CD4-positive, alpha-beta memory T cell (primary cell): ENCODE data around the gene DGKD. TPM values are rescaled to one million over a fixed set of nuclear protein-coding genes. Genes with fewer than 3 reads are reported as not detected.
"Not testable (repeated sequence)": the region's sequence is repeated elsewhere in the genome, so short reads cannot be mapped to it uniquely, and the experiment has no call there.

Experiments
- CTCF ChIA-PET: fragments of 350-600 bp; sonication (Branson Sonifier 250); formaldehyde crosslinking; loops from one replicate; lab custom pipeline; 2021; ENCODE audit warnings: inconsistent platforms; ENCODE audit not compliant: partially characterized antibody; lab: Charles Lee
- POLR2A ChIA-PET: fragments of 350-600 bp; sonication (Branson Sonifier 250); formaldehyde crosslinking; loops from one replicate; lab custom pipeline; 2021; ENCODE audit not compliant: partially characterized antibody; lab: Charles Lee
- DNase-seq, 5 donors: peaks; one replicate each; pipeline versions ENCODE4 v3.0.0 to v3.0.0-alpha.2; 2020 to 2022; ENCODE audit warnings: mixed read lengths in 1 of 5
- H3K27ac ChIP-seq: one replicate; pipeline ENCODE4 v1.7.0; 2013; ENCODE audit warnings: low read depth, low read length
- H3K27me3 ChIP-seq: 2 replicates; pipeline ENCODE4 v1.7.0; 2013; ENCODE audit warnings: mild to moderate bottlenecking, low read length, moderate library complexity; ENCODE audit not compliant: insufficient read depth
- H3K36me3 ChIP-seq: 2 replicates; pipeline ENCODE4 v1.7.0; 2013; ENCODE audit warnings: mild to moderate bottlenecking, low read length, moderate library complexity; ENCODE audit not compliant: insufficient read depth
- H3K4me1 ChIP-seq: 2 replicates; pipeline ENCODE4 v1.7.0; 2013; ENCODE audit warnings: mild to moderate bottlenecking, low read length, moderate library complexity; ENCODE audit not compliant: insufficient read depth
- H3K4me3 ChIP-seq, 2 donors: one replicate each; pipeline ENCODE4 v1.7.0; 2013; ENCODE audit warnings: low read length in 2 of 2, mild to moderate bottlenecking in 1 of 2
- H3K9me3 ChIP-seq, 2 donors: one replicate each; pipeline ENCODE4 v1.7.0; 2013; ENCODE audit warnings: low read length in 2 of 2, control low read depth in 1 of 2; ENCODE audit not compliant: control insufficient read depth in 1 of 2
- H3K27ac Mint-ChIP-seq, 7 donors: one replicate each; pipeline ENCODE4 v1.8.0; 2020 to 2021; ENCODE audit warnings: mixed read lengths in 7 of 7, mild to moderate bottlenecking in 6 of 7, inconsistent platforms in 3 of 7, moderate library complexity in 3 of 7
- H3K27me3 Mint-ChIP-seq, 2 donors: one replicate each; pipeline ENCODE4 v1.8.0; 2020 to 2021; ENCODE audit warnings: mixed read lengths in 2 of 2
- H3K36me3 Mint-ChIP-seq, 2 donors: one replicate each; pipeline ENCODE4 v1.8.0; 2020 to 2021; ENCODE audit warnings: mixed read lengths in 2 of 2, inconsistent platforms in 1 of 2, mild to moderate bottlenecking in 1 of 2
- H3K4me1 Mint-ChIP-seq, 4 donors: one replicate each; pipeline ENCODE4 v1.8.0; 2020 to 2021; ENCODE audit warnings: mixed read lengths in 4 of 4, mild to moderate bottlenecking in 1 of 4
- H3K4me3 Mint-ChIP-seq, 8 donors: one replicate each; pipeline ENCODE4 v1.8.0; 2020 to 2021; ENCODE audit warnings: mixed read lengths in 8 of 8, mild to moderate bottlenecking in 7 of 8, moderate library complexity in 6 of 8, inconsistent platforms in 3 of 8
- H3K9me3 Mint-ChIP-seq, 8 donors: one replicate each; pipeline ENCODE4 v1.8.0; 2020 to 2021; ENCODE audit warnings: mixed read lengths in 8 of 8, mild to moderate bottlenecking in 5 of 8, inconsistent platforms in 3 of 8, moderate library complexity in 1 of 8
- intact Hi-C: fragments of 100-400 bp; cut with micrococcal nuclease; formaldehyde crosslinking; loops from one replicate; pipeline ENCODE4 v1.15.1; 2023
- polyA plus RNA-seq, 2 donors: library from polyadenylated mRNA; unstranded; fragments of 300-500 nt; fragmentation: Illumina TruSeq; gene quantifications; one replicate each; pipeline ENCODE4 v1.2.3, GENCODE V29; 2021
- total RNA-seq, 2 experiments: library from RNA; stranded (reverse); gene quantifications; one replicate each; pipeline ENCODE4 v1.2.3, GENCODE V29; 2021

The DGKD gene
- total and polyA plus RNA-seq, 4 experiments from 2014 or later = 8.9 to 136 (median 78.8) TPM

DNA sequence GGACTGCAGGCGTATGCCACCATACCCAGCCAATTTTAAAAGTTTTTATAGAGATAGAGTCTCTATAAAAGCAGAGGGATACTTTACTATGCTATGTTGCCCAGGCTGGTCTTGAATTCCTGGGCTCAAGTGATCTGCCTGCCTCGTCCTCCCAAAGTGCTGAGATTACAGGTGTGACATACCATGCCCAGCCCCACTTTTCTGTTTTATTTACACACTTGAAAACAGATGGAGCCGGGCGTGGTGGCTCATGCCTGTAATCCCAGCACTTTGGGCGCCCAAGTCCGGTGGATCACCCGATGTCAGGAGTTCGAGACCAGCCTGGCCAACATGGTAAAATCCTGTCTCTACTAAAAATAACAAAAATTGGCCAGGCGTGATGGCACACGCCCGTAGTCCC is 20.5 kb downstream of the DGKD start:
- CTCF ChIA-PET = interaction anchor here (0.9 kb wide), 1 partner anchor 29 kb away, joined by 3 read pairs; no protein-coding TSS in a partner anchor
- H3K27ac Mint-ChIP-seq = peak overlapping the region in 1 of 7 donors; percentile 30

DNA sequence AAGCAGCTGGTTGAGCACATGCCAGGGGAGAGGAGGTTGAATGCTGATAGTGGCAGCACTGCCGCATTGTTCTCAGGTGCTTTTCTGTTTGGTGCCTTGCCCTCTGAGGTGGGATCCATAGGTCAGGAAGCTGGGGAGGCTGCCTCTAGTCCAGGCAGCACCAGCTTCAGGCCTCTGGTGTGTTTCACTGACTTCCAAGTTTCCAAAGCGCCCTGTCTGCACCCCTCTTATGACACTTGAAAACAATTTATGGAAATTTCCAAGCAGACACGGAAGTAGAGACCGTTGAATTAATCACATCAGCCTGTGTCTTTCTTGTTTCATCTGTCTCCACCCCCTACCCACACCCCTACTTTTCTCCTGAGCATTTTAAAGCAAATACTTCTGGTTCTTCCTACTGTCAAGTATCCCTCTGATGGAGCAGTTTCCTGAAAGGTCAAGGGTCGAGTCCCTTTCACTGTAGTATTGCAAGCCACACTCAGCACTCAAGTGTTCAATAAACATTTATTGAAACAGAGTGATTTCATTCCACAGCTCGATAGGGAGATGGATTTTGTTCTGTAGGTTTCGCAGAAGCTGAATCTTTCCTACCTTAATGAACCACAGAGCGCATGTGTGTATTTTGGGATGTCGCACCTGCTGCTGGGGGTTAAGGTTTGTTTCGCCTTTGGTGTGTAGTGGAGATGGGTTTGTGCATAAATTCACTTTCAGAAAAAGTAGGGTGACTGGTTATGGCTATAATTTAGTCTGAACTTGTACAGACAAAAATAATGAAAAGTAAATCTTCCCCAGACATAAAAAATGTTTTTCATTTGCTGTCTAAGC is 21.4 kb downstream of the DGKD start:
- Mint-ChIP-seq H3K27ac (peak overlapping the region in 5 of 7 donors; percentile 4 to 77 (median 8)), H3K27me3 (no peaks in the 10 kb centered on the region), H3K4me3 (no peak overlapping the region), H3K36me3 (peaks cover 34 to 40% of the 10 kb centered on the region in 2 donors), H3K4me1 (peaks cover 18 to 37% (median 23%) of the 10 kb centered on the region in 4 donors), H3K9me3 (no peaks in the 10 kb centered on the region)
- no peak for DNase-seq
- H3K27me3 ChIP-seq = no peaks in the 10 kb centered on the region
- H3K9me3 ChIP-seq = no peaks in the 10 kb centered on the region
- no peaks in the 10 kb centered on the region for H3K4me1 ChIP-seq
- H3K36me3 ChIP-seq = no peaks in the 10 kb centered on the region
- ChIA-PET CTCF (no interaction called here), POLR2A (no interaction called here)
- intact Hi-C loops = no loop called here
- no peak overlapping the region for H3K4me3 ChIP-seq
- H3K27ac ChIP-seq = no peak overlapping the region

More for the DNA sequence above, 20.5 kb downstream of the DGKD start:
- H3K36me3 Mint-ChIP-seq = peaks cover 33 to 38% of the 10 kb centered on the region in 2 donors
- H3K36me3 ChIP-seq, H3K27ac ChIP-seq, H3K4me3 ChIP-seq, POLR2A ChIA-PET, H3K27me3 ChIP-seq, H3K4me1 ChIP-seq, H3K9me3 Mint-ChIP-seq, DNase-seq, intact Hi-C loops, H3K4me3 Mint-ChIP-seq, H3K27me3 Mint-ChIP-seq, H3K9me3 ChIP-seq: not testable (repeated sequence)
- H3K4me1 Mint-ChIP-seq = peaks cover 14 to 31% (median 20%) of the 10 kb centered on the region in 4 donors

DNA sequence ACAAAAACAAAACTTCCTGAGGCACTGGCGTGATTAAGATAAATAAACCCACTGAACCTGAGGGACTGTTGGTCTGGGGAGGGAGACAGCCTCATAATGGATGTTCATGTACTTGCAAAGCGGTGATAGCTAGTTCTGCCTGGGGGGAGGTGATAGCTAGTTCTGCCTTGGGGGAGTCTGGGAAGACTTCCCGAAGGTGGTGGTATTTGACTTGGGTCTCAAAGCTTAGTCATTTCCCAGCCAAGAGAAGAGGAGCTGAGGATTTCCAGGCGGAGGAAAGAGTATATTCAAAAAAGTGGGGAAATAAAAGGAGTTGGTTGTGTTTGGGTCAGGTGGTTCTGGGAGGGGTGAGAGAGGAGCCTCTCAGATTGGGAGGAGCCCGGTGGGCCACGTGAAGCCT is 24.7 kb downstream of the DGKD start:
- no peak overlapping the region for H3K27ac ChIP-seq
- H3K27ac Mint-ChIP-seq = peak overlapping the region in 6 of 7 donors; percentile 43 to 74 (median 58)

GRCh38 chr2:233379441-233379840 is 25.1 kb downstream of the DGKD start:
- Mint-ChIP-seq H3K27me3 (no peaks in the 10 kb centered on the region), H3K4me3 (no peak overlapping the region), H3K27ac (peak overlapping the region in 3 of 7 donors; percentile 50 to 74 (median 56)), H3K36me3 (peaks cover 25 to 32% of the 10 kb centered on the region in 2 donors), H3K9me3 (no peaks in the 10 kb centered on the region), H3K4me1 (peaks cover 40 to 55% (median 48%) of the 10 kb centered on the region in 4 donors)
- ChIA-PET POLR2A (no interaction called here), CTCF (no interaction called here)
- Histone ChIP-seq H3K9me3 (no peaks in the 10 kb centered on the region), H3K27ac (no peak overlapping the region), H3K36me3 (no peaks in the 10 kb centered on the region), H3K4me1 (peaks cover 5% of the 10 kb centered on the region), H3K4me3 (no peak overlapping the region), H3K27me3 (no peaks in the 10 kb centered on the region)
- intact Hi-C loops = no loop called here
- no peak for DNase-seq

More for the DNA sequence above, 24.7 kb downstream of the DGKD start:
- Histone ChIP-seq H3K9me3 (no peaks in the 10 kb centered on the region), H3K4me3 (no peak overlapping the region), H3K4me1 (peaks cover under 1% of the 10 kb centered on the region), H3K27me3 (no peaks in the 10 kb centered on the region), H3K36me3 (no peaks in the 10 kb centered on the region)
- CTCF ChIA-PET = no interaction called here
- no peak for DNase-seq
- Mint-ChIP-seq H3K27me3 (no peaks in the 10 kb centered on the region), H3K36me3 (peaks cover 22 to 32% of the 10 kb centered on the region in 2 donors), H3K4me3 (no peak overlapping the region), H3K4me1 (peaks cover 36 to 51% (median 44%) of the 10 kb centered on the region in 4 donors), H3K9me3 (no peaks in the 10 kb centered on the region)
- intact Hi-C loops = no loop called here
- POLR2A ChIA-PET = no interaction called here

DNA sequence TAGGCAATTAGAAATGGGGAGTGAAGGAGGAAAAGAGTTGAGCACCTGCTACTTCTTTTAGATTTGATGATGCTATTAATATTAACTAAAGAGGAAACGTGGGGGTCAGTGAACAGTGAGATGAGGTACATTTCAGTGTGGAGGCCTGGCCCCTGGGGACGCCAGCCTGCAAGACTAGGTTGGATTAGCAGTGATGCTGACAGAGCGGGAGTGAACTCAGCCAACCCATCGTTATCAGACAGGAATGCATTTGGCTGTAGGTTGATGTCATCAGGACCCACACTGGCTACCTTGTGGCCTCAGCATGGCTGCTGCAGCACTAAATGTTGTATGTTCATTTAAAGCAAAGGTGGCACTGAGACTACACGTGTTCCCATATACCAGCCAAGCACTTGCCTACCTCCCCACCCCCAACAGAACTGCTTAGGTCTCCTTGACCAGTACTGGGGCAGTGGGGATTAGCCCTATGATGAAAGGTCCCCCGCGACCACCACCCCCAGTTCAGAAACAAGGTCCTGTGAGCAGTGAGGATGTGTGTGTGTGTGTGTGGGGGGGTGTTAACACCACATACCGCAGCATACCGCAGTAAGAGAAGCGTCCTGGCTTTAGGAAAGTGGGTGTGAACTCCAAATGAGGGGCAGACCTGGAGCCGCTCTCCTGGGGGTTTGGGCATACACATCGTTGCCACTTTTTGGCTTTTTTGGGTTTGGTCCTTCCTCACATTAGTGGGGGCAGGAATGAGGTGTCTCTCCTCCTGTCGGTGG is 26.0 kb downstream of the DGKD start:
- H3K4me3 ChIP-seq = no peak overlapping the region
- peaks cover 23 to 31% of the 10 kb centered on the region in 2 donors for H3K36me3 Mint-ChIP-seq
- no peaks in the 10 kb centered on the region for H3K36me3 ChIP-seq
- no peaks in the 10 kb centered on the region for H3K27me3 Mint-ChIP-seq
- H3K9me3 Mint-ChIP-seq = no peaks in the 10 kb centered on the region
- no peak for DNase-seq
- peak overlapping the region in 4 of 7 donors; percentile 59 to 74 (median 60) for H3K27ac Mint-ChIP-seq
- no peaks in the 10 kb centered on the region for H3K27me3 ChIP-seq
- POLR2A ChIA-PET = no interaction called here
- peaks cover 14% of the 10 kb centered on the region for H3K4me1 ChIP-seq
- H3K4me1 Mint-ChIP-seq = peaks cover 44 to 62% (median 55%) of the 10 kb centered on the region in 4 donors
- CTCF ChIA-PET = no interaction called here
- H3K27ac ChIP-seq = no peak overlapping the region
- H3K9me3 ChIP-seq = no peaks in the 10 kb centered on the region
- intact Hi-C loops = no loop called here
- no peak overlapping the region for H3K4me3 Mint-ChIP-seq

DNA sequence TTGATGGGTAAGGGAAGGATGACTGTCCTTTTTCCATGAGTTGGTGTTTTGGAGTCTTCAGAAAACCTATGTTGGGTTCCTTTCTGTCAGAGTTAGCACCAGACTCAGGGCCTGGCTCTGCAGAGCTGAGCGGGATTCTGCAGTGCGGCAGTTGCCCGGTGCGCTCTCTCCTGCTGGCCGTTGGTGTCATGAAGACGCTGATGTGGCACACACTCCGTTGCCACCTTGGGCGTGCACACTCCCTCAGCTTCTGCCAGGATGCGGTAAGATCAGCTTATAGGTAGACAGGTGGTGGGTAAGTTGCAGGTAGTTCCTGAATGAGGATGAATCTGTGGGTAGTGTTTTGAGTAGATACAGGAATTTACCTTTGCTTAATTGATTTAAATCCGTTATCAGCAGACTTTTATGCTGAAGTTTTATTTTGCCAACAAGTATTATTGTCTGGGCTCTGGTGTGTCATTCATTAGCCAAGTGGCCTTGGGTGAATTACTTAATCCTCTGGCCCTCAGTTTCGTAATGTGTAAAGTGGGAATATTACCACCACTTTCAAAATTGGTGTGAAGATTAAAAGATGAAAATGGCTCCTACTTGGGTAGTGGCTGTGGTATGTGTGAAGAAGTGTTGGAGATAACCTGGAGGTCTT is 26.8 kb downstream of the DGKD start:
- no peak overlapping the region for H3K4me3 Mint-ChIP-seq
- DNase-seq = no peak
- peaks cover 22% of the 10 kb centered on the region for H3K4me1 ChIP-seq
- H3K27me3 ChIP-seq = no peaks in the 10 kb centered on the region
- H3K4me1 Mint-ChIP-seq = peaks cover 48 to 66% (median 62%) of the 10 kb centered on the region in 4 donors
- intact Hi-C loops = no loop called here
- H3K9me3 ChIP-seq = no peaks in the 10 kb centered on the region
- H3K9me3 Mint-ChIP-seq = no peaks in the 10 kb centered on the region
- H3K27me3 Mint-ChIP-seq = no peaks in the 10 kb centered on the region
- CTCF ChIA-PET = no interaction called here
- H3K4me3 ChIP-seq = no peak overlapping the region
- H3K27ac ChIP-seq = no peak overlapping the region
- peak overlapping the region in 5 of 7 donors; percentile 5 to 74 (median 38) for H3K27ac Mint-ChIP-seq
- H3K36me3 ChIP-seq = no peaks in the 10 kb centered on the region
- POLR2A ChIA-PET = no interaction called here
- H3K36me3 Mint-ChIP-seq = peaks cover 20 to 23% of the 10 kb centered on the region in 2 donors

DNA sequence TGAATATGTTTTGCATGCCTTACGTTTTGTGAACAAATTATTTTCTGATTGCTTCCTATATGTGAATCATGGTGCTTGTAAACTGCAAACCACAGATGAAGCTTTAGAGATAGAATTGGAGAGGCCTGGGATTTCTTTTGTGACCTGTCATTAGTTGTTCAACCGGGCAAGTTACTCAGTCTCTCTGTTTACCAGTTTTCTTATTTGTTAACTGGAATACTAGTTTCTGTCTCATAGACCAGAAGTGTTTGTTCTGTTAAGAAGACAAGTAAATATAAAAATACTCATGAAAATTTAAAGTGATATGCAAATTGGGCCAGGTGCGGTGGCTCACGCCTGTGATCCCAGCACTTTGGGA is 27.3 kb downstream of the DGKD start:
- Mint-ChIP-seq H3K4me1 (peaks cover 49 to 70% (median 65%) of the 10 kb centered on the region in 4 donors), H3K36me3 (peaks cover 18 to 20% of the 10 kb centered on the region in 2 donors), H3K4me3 (no peak overlapping the region), H3K27ac (peak overlapping the region in 2 of 7 donors; percentile 14 to 74), H3K9me3 (no peaks in the 10 kb centered on the region), H3K27me3 (no peaks in the 10 kb centered on the region)
- DNase-seq = no peak
- Histone ChIP-seq H3K4me3 (no peak overlapping the region), H3K9me3 (no peaks in the 10 kb centered on the region), H3K27ac (no peak overlapping the region), H3K27me3 (no peaks in the 10 kb centered on the region), H3K4me1 (peaks cover 27% of the 10 kb centered on the region), H3K36me3 (no peaks in the 10 kb centered on the region)
- intact Hi-C loops = no loop called here
- ChIA-PET CTCF (interaction anchor here (1.1 kb wide), 1 partner anchor 61 kb away, joined by 3 read pairs; no protein-coding TSS in a partner anchor), POLR2A (no interaction called here)
